T-helper 2 cell (primary cell): ENCODE results near the gene BRAT1.

Experiments
- DNase-seq, 5 experiments: peaks; one replicate each; pipeline versions ENCODE4 v3.0.0 to v3.0.0-alpha.2; 2012 to 2022

Gene BRAT1

DNA sequence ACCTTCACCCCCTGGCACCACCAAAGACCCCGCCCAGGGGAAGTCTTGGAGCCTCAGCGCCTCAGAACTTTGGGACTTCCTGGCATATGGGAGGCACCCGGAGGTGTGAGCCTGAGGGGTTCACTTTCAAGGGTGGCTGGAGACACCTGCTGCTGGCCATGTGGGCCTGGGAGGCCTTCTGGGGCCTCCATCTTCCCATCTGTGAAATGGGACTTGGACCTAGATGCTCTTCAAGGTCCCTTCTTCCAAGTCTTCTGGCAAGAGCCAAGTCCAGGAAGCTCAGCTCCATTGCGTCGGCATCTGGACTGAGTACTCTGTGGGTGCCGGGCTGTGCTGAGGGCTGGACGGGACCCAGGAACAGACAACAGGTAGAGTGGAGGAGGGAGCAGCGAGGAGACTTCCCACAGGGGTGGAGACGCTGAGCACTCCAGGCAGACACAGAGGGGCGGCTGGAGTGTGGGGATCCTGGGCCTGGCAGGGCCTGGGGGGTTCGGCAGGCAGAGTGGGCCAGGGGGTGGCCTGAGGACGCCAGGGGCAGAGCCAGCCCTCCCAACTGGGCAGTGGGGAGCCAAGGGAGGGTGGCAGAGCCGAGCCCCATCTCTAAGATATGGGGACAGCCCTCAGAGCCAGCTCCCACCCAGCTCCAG is 45.1 kb downstream of the BRAT1 start:
- no peak for DNase-seq

DNA sequence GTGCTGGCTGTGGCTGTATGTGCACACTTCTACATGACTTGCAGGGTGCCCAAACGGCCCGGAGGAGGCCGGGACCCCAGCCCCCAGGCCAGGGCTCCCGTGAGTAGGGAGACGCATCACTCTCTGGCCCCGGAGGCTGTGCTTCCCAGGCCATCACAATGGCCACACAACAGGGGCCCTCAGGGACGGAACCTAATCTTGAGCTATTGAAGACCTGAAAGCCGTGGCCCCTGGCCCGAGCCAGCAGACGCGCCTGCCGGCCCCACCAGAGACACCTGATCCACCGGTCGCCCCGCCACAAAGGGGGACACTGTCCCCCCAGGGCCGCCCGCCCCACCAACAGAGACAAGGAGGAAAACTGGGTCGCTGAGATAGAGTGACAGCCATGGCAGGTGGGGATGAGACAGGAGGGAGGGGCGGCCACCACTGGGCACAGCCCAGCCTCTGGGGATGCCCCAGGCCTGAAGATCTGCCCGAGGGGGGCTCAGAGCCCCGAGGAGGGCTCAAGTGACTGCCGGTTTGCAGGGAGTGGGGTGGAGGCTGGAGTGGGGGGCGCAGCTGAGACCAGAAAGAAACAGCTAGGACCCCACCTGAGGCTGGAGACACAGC is 45.9 kb downstream of the BRAT1 start:
- DNase-seq = no peak

DNA sequence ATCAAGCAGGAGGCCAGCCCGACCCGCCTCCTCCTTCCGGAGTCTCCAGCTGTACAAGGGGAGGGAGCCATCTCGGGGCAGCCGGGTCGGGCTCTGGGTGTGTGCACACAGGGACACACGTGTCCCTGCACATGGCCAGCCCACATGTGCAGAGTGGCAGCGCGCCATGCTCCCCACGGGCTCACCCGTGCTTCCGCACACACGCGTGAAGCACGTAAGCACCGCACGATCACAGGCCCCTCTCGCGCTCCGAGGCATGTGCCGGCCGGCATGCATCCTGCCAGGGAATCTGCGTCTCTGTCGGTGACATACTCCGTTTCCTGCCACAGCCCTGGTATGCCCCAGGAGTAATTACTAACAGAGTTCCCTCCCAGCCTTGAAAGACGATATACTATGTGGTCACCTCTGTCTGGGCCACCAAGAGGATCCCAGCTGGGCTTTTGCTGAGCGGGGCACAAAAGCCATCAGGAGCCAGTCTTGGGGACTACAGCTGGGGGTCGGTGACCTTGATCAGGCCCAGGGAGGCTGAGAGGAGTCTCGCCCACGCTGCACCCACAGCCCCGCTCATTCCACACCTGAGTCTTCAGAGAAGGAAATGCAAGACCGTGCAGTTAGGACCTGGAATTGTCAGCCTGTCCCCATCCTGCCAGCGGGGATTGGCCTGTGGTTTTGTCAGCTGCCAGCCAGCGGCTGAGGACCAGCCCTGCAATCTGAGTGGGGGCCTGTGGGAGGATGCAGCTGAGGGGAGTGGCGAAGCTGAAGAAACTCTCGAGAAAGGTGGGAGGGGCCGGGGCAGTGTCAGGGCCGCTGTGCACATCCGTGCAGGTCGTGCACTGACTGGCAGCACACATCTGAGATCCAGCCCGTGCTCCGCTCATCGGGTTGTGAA is 46.8 kb downstream of the BRAT1 start:
- peak; percentile 47 to 91 (median 78) for DNase-seq

DNA sequence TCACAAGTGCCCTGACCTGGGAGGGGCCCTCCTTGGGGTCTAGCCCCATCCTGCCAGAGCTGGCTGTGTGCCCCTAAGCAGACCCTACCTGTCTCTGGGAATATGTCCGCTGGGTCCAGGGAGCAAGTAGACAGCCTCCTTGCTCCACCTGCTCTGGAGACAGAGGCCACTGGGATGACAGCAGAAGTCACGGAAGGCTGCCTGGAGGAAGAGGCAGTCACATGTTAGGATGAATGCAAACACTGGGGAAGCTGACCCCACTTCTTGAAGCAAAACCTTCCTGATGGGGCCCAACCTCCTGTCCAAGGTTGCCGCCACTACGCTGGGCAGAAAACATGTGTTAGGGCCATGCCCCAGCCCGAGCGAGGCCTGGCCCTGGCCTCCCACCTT is 47.4 kb downstream of the BRAT1 start:
- no peak for DNase-seq

GRCh38 chr7:2507208-2507916 is 48.0 kb downstream of the BRAT1 start:
- DNase-seq = no peak

GRCh38 chr7:2505401-2505800 is 49.9 kb downstream of the BRAT1 start:
- DNase-seq = no peak

DNA sequence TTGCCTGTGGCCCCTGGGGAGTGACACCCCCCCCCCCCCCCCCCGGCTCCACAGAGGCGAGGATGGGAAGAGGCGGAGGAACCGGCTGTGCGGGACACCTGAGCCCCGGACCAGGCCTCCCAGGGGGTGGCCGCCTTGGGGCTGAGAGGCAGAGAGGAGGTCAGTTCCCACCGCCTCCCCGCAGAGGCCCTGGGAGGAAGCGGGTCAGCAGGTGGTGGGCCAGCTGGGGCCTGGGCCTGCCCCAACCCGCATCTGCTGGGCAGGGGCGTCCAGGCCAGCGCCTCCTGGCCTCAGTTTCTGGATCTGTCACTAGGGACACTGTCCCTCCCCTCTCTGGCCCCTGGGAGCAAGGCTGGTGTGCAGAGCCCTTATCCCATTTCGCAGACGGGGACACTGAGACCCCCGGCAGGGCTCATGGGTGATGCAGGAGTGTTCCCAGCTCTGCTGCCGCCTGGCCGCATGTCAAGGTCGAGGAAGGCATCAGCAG is 50.4 kb downstream of the BRAT1 start:
- DNase-seq = no peak

DNA sequence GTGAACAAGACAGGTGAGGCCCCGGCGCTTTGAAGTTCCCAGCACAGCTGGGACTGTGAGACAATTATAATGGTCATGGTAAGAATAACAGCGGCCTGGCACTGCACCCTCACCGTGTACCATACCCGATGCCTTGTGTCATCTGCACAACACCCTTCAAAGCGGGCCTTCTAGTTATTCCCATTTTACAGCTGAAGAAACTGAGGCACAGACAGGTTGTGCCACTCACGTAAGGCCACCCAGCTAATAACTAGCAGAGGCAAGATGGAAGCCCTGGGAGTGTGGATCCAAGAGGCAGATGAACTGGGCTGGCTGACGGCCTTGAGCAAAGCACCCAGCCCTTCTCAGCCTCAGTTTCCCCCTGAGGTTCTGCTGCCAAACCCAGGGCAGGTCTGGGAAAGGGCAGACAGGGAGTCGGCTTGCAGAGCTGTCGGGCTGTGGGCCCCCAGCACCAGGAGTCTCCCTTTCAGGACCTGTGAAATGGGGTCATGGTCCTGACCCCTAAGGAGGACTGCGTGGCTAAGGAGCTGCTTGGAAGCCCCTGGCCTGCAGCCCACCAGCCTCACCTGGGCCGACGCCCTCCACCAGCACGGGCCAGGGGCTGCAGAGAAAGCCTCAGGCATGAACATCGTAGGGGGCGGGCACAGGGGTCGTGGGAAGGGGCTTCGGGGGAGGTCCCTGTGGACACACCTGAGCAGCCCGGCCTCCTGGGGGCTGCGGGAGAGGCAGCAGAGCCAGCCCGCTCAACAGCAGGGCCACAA is 51.0 kb downstream of the BRAT1 start:
- DNase-seq = no peak

- no peak for DNase-seq
Measured at GRCh38 chr7:2503056-2503941, 52.0 kb downstream of the BRAT1 start.

DNA sequence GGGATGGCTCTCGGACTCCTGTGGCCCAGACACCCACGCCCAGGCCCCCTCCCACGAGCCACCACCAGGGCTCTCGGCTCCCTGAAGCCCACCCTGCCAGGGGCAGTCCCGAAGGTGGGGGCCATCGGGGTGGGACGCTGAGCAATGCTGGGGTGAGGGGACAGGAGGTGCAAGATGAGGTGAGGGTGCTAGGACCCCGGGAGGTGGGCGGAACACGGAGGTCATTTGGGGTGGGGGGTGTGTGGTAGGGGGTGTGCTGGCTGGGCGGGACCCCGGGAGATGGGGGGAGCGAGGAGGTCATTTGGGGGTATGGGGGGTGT is 52.7 kb downstream of the BRAT1 start:
- no peak for DNase-seq

DNA sequence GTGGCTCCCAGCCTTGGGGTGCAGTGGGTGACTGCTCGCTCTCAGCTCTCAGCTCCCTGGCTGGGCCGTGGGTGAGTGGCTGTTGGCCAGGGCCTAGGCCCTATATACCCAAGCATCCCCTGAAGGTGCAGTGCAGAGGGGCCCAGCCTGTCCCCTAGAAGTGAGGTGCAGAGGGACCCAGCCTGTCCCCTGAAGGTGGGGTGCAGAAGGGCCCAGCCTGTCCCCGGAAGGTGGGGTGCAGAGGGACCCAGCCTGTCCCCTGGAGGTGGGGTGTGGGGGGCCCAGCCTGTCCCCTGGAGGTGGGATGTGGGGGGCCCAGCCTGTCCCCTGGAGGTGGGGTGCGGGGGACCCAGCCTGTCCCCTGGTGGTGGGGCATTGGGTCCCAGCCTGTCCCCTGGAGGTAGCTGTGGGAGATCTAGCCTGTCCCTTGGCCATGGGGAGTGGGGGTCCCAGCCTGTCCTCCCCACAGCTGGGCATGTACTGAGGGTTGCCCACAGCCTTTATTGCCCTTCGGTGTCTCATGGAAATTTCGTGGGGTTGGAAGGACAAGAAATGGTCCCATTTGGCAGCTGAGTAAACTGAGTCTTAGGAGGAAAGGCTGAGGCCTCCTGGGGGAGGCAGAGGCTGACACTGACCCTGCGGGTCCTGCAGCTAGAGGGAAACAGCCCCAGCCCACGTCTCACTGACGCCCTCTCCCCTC is 53.2 kb downstream of the BRAT1 start:
- no peak for DNase-seq

GRCh38 chr7:2500701-2501100 is 54.6 kb downstream of the BRAT1 start:
- no peak for DNase-seq

- no peak for DNase-seq
Measured at GRCh38 chr7:2499719-2500430, 55.4 kb downstream of the BRAT1 start.

- no peak for DNase-seq
Measured at GRCh38 chr7:2499181-2499580, 56.1 kb downstream of the BRAT1 start.

DNA sequence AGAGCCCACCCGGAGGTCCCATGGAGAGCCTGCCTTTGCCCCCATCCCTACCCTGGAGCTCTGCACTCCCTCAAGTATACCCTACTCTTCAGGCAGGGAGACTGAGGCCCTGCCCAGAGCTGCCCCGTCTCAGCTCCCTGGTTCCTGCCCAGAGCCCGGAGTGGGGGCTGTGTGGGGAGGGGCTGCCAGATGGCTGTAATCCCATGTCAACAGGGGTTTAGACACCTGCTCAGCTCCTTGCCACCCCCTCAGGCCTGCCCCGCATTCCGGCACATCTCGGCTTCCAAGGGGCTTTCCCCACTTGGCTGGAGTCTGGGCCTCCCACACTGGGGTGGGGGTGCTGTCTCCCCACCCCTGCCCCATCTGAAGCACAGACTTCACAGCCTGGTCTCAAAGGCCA is 56.6 kb downstream of the BRAT1 start:
- DNase-seq = no peak

- no peak for DNase-seq
Measured at GRCh38 chr7:2497500-2498336, 57.6 kb downstream of the BRAT1 start.

DNA sequence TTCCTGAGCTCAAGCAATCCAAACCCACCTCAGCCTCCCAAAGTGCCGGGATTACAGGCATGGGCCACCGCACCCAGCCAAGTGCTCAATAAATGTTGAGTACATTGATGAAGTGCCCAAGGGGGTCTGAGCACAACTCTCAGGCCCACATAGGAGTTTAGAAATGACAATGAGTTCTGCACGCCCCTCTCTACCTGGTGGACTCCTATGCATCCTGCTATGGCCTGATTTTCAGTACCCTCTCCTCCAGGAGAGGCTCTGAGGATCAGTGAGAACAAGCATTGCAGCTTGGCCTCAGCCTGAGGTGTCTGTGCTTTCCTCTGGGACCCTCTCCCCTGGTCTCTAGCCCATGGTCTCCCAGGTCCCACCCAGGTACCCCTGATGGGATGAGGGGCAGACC is 58.3 kb downstream of the BRAT1 start:
- DNase-seq = no peak

- no peak for DNase-seq
Measured at GRCh38 chr7:2496375-2496774, 58.9 kb downstream of the BRAT1 start.
